GM18505 (cell line): ENCODE data around the gene FAM53B.
"Not testable (repeated sequence)": the region's sequence is repeated elsewhere in the genome, so short reads cannot be mapped to it uniquely, and the experiment has no call there.

ENCODE experiments used
- ATAC-seq: cut with Tn5 transposase; IDR thresholded peaks from one replicate; pipeline ENCODE4 v1.9.1; 2021; ENCODE audit not compliant: unreplicated experiment
- POLR2A ChIP-seq: IDR thresholded peaks from 4 replicates; pipeline ENCODE4 v1.6.1; 2011; ENCODE audit warnings: borderline replicate concordance; ENCODE audit not compliant: insufficient read depth, insufficient read length; ENCODE audit errors: extremely low read depth

The FAM53B gene

DNA sequence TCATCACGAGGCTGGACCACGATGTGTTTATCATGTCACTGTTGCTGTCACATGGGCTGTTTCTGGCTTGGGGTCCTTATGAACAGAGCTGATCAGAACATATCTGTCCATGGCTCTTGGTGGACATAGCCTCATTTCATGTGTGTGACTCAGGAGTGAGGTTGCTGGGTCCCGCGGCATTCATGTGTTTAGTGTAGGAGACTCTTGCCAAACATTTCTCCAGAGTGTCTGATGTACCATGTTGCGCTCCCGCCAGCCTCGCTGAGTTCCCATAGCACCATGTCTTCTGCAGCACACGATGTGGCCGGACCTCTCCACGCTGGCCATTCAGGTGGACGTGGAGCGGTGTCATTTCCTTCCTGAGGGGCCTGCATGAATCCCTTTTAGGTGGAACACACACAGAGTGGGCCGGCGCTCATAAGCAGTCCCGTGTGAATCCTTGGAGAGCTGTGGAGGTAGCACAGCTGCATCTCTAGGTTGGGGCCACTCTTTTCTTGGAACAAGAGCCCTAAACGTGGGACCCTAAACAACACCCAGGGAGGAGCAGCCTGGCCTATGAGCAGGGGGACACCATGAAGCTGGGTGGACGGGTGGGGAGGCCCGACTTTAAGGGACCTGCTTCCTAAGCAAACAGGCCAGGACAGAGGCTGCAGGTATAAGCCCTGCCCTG is 147.9 kb downstream of the FAM53B start:
- TF ChIP-seq POLR2A, result no peak
- ATAC-seq, result no peak

DNA sequence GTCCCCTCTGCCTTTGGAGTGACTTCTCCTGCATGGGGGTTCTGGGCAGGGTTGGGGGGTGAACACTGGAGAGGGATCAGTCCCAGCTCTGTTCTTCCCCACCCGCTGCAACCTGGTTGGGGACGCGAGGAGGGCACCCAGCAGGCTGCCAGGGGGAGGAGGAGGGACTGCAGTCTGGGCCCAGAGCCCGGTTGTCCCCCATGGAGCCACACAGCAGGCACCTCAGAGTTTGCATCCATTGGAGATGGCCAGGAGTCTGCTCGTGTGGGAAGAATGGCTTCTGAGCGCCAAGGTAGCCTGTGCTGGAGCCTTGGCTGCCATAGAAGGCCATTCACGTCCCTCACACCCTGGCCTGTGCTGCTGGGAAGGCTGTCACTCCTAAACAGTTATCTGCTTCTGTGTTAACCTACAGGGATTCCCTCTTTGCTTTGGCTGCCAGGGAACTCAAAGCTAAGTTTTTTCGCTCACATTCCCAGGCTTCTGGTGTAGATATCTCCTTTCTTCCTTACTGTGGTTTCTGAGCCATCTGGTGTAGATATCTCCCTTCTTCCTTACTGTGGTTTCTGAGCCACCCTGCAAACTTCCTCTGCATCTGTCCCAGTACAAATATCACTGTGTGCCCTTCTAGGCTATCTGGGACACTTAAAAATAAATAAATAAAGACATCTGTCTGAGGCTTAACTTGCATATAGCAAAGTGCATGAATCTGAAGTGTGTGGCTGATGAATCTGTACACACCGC is 148.9 kb downstream of the FAM53B start:
- TF ChIP-seq POLR2A, result no peak

DNA sequence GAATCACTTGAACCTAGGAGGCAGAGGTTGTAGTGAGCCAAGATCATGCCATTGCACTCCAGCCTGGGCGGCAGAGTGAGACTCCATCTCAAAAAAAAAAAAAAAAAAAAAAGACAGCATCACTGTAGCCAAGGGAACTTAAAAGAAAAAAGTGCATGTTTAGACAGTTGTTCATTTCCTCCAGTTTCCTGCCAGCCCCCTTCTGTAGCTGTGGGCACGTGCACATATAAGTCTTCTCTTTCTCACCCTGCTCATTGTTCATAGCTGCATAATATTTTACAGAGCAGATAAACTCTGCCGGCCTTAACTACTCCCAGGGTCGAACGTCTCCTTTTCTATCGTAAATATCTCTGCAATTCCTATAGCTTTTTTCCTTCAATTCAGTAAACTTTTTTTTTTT is 149.9 kb downstream of the FAM53B start:
- no peak for TF ChIP-seq POLR2A
- no peak for ATAC-seq

More for the DNA sequence above, 148.9 kb downstream of the FAM53B start:
- no peak for ATAC-seq

DNA sequence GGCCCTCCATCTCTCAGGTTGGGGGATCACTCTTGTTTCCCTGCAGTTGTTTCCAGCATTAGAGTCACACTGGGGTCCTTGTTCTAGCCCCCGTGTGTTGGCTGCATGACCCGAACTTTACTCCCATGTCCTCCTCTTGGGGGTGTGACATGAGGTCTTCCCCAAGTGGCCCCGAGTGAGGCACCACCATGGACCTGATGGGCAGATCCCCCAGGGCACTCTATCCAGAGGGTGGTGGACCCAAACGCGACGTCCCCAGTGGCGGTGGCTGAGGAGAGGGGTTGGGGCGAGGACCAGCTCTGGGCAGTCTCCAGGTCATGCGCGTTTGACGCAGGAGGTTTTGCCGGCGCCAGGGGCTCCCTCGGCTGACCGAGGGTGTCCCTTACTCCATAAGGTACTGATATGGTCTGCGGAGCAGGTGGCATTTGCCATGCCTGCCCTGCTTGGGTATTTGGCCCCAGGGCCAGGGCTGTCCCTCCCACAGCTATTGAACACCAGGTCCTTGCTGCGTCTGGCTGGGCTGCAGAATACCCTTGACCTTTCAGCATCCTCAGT is 150.7 kb downstream of the FAM53B start:
- no peak for ATAC-seq

DNA sequence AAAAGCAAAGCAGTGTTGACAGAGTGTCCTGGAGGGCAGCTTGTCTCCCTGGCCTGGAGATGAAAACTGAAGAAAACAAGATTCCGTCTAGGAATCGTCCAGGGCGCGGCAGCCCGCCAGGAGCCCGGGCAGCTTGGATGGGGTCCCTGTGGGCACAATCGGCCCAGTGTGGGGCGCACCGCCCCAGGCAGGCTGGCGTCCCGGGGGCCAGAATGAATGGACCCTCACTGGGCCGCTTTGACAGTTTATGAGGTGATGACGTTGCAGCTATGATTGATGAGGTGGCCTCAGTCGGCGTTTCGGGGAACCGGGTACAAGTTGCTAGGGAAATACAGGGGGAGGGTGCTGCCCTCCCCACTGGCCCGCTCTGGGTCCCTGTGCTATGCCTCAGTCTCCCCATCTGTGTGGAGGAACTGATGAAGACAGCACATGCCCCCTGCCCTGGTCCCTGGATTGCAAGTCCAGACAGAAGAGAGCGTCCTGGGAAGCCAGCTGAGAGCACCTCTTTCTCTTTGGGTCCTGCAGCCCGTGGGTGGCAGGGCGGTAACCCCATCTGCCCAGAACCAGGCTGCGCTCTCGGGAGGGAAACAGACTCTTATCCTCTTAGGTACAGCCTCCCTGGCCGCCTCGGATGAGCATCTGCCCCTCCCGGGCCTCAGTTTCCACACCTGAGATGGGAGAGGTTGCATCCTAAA is 151.3 kb downstream of the FAM53B start:
- no peak for ATAC-seq
- no peak for TF ChIP-seq POLR2A

More for the DNA sequence above, 150.7 kb downstream of the FAM53B start:
- no peak for TF ChIP-seq POLR2A

DNA sequence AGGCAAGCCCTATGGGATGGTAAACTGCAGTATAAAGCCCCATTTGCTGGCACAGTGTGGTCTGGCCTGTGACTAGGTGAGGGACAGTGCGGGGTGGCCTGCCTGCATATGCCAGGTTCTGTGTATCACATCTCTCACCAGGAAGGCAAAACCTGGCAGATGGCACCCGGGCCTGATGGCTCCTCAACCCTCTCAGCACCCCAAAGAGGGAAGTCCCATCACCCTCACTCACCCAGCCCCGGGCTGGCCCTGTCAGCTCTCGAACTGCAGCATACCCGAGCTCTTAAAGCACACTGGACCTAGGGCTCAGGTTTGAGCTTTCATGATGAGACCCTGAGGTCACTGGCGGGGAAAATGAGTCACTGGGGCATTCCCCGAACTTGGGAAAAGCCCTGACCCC is 152.1 kb downstream of the FAM53B start:
- ATAC-seq, result no peak
- TF ChIP-seq POLR2A, result no peak

DNA sequence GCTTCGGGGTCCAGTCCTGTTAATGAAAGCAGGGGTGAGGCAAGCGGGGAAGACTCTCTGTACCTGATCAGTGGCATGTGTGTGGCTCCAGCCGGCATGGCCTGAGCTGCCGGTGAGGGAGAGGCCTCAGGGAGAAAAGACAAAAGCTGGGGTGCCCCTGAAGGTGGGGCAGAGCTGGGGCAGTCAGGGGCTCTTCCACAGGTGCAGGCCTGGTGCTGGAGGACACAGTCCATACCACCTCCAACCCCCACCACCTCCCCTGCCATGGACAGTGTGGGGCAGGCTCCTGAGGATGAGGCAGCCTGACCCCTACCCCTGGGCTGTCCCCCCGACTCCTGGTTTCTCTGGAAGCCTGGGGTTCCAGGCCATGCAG is 153.1 kb downstream of the FAM53B start:
- ATAC-seq, result no peak
- TF ChIP-seq POLR2A, result no peak

- no peak for TF ChIP-seq POLR2A
- no peak for ATAC-seq
Measured at GRCh38 chr10:124590216-124591122, 153.7 kb downstream of the FAM53B start.

GRCh38 chr10:124589491-124590041 is 154.6 kb downstream of the FAM53B start:
- no peak for TF ChIP-seq POLR2A
- ATAC-seq, result no peak

DNA sequence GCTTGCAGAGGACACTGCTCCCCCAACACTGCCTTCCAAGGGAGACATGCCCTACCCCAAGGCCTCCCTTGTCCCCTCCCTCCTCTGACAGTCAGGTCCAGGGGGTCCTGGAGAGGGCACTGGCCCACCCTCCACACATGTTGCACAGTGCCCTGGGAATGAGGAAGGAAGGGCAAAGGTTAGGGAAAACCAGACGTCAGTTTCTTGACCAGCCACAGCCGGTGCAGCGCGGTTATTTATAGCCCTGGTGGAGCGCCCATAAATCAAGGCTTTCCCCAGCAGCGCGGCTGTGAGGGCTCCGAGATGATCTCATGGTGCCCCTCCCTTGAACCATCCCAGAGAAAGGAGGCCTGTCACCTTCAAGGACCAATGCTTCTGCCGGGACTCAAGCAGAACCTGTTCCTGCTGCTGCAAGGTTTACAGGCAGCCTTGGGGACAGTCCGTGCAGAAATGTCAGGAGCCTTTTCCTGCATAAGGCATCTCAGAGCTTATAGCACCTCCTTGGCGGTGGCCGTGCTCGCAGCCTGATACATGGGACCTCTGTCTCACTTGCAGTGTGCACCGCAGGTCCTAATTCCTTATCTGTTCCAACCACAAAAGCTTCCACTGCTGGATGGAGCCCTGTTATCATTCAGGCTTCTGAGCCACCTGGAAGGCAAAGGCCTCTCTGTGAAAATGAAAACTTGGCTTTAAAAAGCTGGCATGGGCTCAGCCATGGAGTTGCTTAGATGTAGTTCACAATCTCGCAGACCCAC is 155.3 kb downstream of the FAM53B start:
- no peak for TF ChIP-seq POLR2A
- ATAC-seq, result no peak

- ATAC-seq, result not testable (repeated sequence)
Measured at GRCh38 chr10:124588341-124588735, 155.8 kb downstream of the FAM53B start.

- ATAC-seq, result no peak
- TF ChIP-seq POLR2A, result no peak
Measured at GRCh38 chr10:124587811-124588211, 156.4 kb downstream of the FAM53B start.
